ENCODE results near the gene CBX8. TPM values are rescaled to one million over a fixed set of nuclear protein-coding genes. Genes with fewer than 3 reads are reported as not detected.
A peak's percentile ranks its signal among the peaks of the same experiment; 100 is the strongest.

The CBX8 gene
- total and polyA plus RNA-seq, 2 of the 13 experiments (the other 11 are each of a cell fraction or from before 2014, with no cell fraction given): 0.34 to 12.6 TPM

GRCh38 chr17:79821331-79822095 is 24.6 kb upstream of the CBX8 start (continued):
- no peak for TF ChIP-seq ZNF713 (CRISPR knock-in tag; IDR thresholded peaks at IDR 0.05)
- TF ChIP-seq ZNF432 (CRISPR knock-in tag; IDR thresholded peaks at IDR 0.05; ENCODE audit: borderline replicate concordance): 0 out of 2 replicates have a peak, but pooled peaks have one; percentile 36
- TF ChIP-seq POLR2AphosphoS5 (IDR thresholded peaks at IDR 0.05; ENCODE audit: low read depth, low read length): no peak
- TF ChIP-seq CREM (IDR thresholded peaks at IDR 0.05): peak; percentile 77; the same call in 1 of the 2 replicates
- no peak for TF ChIP-seq CREM (CRISPR knock-in tag; IDR thresholded peaks at IDR 0.05)
- peak; percentile 92 for TF ChIP-seq ZFP90 (CRISPR knock-in tag; IDR thresholded peaks at IDR 0.05; ENCODE audit: borderline replicate concordance)
- peak; percentile 91 for TF ChIP-seq NR2F6 (IDR thresholded peaks at IDR 0.05)
- TF ChIP-seq NR2F6 (CRISPR knock-in tag; IDR thresholded peaks at IDR 0.05): peak; percentile 89
- no peak for TF ChIP-seq CC2D1A (CRISPR knock-in tag; IDR thresholded peaks at IDR 0.05)
- no peak for TF ChIP-seq RBFOX2 (IDR thresholded peaks at IDR 0.05; ENCODE audit: low read depth, low read length)
- no peak for TF ChIP-seq RFX3 (CRISPR knock-in tag; IDR thresholded peaks at IDR 0.05)
- peak; percentile 100 for TF ChIP-seq ZNF512B (CRISPR knock-in tag; IDR thresholded peaks at IDR 0.05; ENCODE audit: borderline replicate concordance)
- TF ChIP-seq ZNF10 (CRISPR knock-in tag; IDR thresholded peaks at IDR 0.05; ENCODE audit: borderline replicate concordance, low read depth): no peak
- no peak for TF ChIP-seq MTA3 (CRISPR knock-in tag; IDR thresholded peaks at IDR 0.05)
- TF ChIP-seq, protein P1, sequence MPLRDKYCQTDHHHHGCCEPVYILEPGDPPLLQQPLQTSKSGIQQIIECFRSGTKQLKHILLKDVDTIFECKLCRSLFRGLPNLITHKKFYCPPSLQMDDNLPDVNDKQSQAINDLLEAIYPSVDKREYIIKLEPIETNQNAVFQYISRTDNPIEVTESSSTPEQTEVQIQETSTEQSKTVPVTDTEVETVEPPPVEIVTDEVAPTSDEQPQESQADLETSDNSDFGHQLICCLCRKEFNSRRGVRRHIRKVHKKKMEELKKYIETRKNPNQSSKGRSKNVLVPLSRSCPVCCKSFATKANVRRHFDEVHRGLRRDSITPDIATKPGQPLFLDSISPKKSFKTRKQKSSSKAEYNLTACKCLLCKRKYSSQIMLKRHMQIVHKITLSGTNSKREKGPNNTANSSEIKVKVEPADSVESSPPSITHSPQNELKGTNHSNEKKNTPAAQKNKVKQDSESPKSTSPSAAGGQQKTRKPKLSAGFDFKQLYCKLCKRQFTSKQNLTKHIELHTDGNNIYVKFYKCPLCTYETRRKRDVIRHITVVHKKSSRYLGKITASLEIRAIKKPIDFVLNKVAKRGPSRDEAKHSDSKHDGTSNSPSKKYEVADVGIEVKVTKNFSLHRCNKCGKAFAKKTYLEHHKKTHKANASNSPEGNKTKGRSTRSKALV (CRISPR knock-in tag; IDR thresholded peaks at IDR 0.05): peak; percentile 72
- TF ChIP-seq ZNF143 (CRISPR knock-in tag; IDR thresholded peaks at IDR 0.05): peak; percentile 62; the same call in 1 of the 2 replicates
- peak; percentile 86 for TF ChIP-seq ZBTB7A (CRISPR knock-in tag; IDR thresholded peaks at IDR 0.05)
- TF ChIP-seq, protein P2, sequence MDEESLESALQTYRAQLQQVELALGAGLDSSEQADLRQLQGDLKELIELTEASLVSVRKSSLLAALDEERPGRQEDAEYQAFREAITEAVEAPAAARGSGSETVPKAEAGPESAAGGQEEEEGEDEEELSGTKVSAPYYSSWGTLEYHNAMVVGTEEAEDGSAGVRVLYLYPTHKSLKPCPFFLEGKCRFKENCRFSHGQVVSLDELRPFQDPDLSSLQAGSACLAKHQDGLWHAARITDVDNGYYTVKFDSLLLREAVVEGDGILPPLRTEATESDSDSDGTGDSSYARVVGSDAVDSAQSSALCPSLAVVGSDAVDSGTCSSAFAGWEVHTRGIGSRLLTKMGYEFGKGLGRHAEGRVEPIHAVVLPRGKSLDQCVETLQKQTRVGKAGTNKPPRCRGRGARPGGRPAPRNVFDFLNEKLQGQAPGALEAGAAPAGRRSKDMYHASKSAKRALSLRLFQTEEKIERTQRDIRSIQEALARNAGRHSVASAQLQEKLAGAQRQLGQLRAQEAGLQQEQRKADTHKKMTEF (CRISPR knock-in tag; IDR thresholded peaks at IDR 0.05): peak; percentile 82
- TF ChIP-seq ZFAT (CRISPR knock-in tag; conservative IDR thresholded peaks at IDR 0.05): no peak
- peak; percentile 94 for TF ChIP-seq ZNF746 (CRISPR knock-in tag; IDR thresholded peaks at IDR 0.05)
- TF ChIP-seq ZNF839 (CRISPR knock-in tag; IDR thresholded peaks at IDR 0.05; ENCODE audit: borderline replicate concordance): 0 out of 2 replicates have a peak, but pooled peaks have one; percentile 60
- TF ChIP-seq, protein P3, sequence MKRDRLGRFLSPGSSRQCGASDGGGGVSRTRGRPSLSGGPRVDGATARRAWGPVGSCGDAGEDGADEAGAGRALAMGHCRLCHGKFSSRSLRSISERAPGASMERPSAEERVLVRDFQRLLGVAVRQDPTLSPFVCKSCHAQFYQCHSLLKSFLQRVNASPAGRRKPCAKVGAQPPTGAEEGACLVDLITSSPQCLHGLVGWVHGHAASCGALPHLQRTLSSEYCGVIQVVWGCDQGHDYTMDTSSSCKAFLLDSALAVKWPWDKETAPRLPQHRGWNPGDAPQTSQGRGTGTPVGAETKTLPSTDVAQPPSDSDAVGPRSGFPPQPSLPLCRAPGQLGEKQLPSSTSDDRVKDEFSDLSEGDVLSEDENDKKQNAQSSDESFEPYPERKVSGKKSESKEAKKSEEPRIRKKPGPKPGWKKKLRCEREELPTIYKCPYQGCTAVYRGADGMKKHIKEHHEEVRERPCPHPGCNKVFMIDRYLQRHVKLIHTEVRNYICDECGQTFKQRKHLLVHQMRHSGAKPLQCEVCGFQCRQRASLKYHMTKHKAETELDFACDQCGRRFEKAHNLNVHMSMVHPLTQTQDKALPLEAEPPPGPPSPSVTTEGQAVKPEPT (CRISPR knock-in tag; IDR thresholded peaks at IDR 0.05; ENCODE audit: low read depth): no peak
- peak; percentile 92 for TF ChIP-seq HOXA3 (CRISPR knock-in tag; IDR thresholded peaks at IDR 0.05)
- TF ChIP-seq TCF7L2 (IDR thresholded peaks at IDR 0.05; ENCODE audit: low read depth, low read length): no peak

All from HepG2 (cell line).